Inflammatory macrophage (primary cell): Measurements from ENCODE around the gene KLRF1.
"Not testable (repeated sequence)": the region's sequence is repeated elsewhere in the genome, so short reads cannot be mapped to it uniquely, and the experiment has no call there.

Experiments
- DNase-seq, 2 donors: peaks; one replicate each; pipeline ENCODE4 v3.0.0-alpha.2; 2020 to 2022

The KLRF1 gene

GRCh38 chr12:9870286-9870866 lies 43.1 kb downstream of the KLRF1 start:
- DNase-seq: peak; percentile 12 to 21

GRCh38 chr12:9872162-9872561 lies 44.9 kb downstream of the KLRF1 start:
- no peak for DNase-seq

- no peak for DNase-seq
These were observed 45.5 kb downstream of the KLRF1 start for GRCh38 chr12:9872742-9873141.

- DNase-seq: not testable (repeated sequence)
These were observed 48.8 kb downstream of the KLRF1 start for GRCh38 chr12:9876120-9876519.

GRCh38 chr12:9880532-9881078 lies 53.3 kb downstream of the KLRF1 start:
- DNase-seq: no peak

- DNase-seq: no peak
These were observed 54.0 kb downstream of the KLRF1 start, which contains the start of gene KLRF2 for GRCh38 chr12:9881246-9881645. Gene KLRF2 (plus strand): TSS chr12:9881489. CDS start chr12:9881596, 107 bp downstream.

- no peak for DNase-seq
These were observed 54.7 kb downstream of the KLRF1 start for GRCh38 chr12:9881988-9882387.

- no peak for DNase-seq
These were observed 55.9 kb downstream of the KLRF1 start for GRCh38 chr12:9883175-9883574.

- DNase-seq: no peak
These were observed 61.5 kb downstream of the KLRF1 start for GRCh38 chr12:9888665-9889273.
